Measurements from ENCODE around the gene LMAN1L.

Gene LMAN1L

GRCh38 chr15:74790080-74790916, 22.3 kb upstream of the LMAN1L start:
- H3K9me3 ChIP-seq (ENCODE audit: control insufficient read depth, insufficient read depth, low read length): no peaks in the 10 kb centered on the region
- no peak overlapping the region for H3K4me3 ChIP-seq (ENCODE audit: low read depth, low read length)
- H3K9ac ChIP-seq (ENCODE audit: low read depth, low read length): no peak overlapping the region
- H3K27ac ChIP-seq (ENCODE audit: low read depth, low read length): no peak overlapping the region
- H3K4me1 ChIP-seq (ENCODE audit: control insufficient read depth, insufficient read depth, low read length): peaks cover 24% of the 10 kb centered on the region
- H3K27me3 ChIP-seq (ENCODE audit: control insufficient read depth, insufficient read depth, low read length): no peaks in the 10 kb centered on the region
- no peaks in the 10 kb centered on the region for H3K36me3 ChIP-seq (ENCODE audit: control insufficient read depth, insufficient read depth, low read length)

GRCh38 chr15:74791007-74791406, 21.6 kb upstream of the LMAN1L start:
- no peak overlapping the region for H3K4me3 ChIP-seq (ENCODE audit: low read depth, low read length)
- no peak overlapping the region for H3K9ac ChIP-seq (ENCODE audit: low read depth, low read length)
- H3K27me3 ChIP-seq (ENCODE audit: control insufficient read depth, insufficient read depth, low read length): no peaks in the 10 kb centered on the region
- no peaks in the 10 kb centered on the region for H3K36me3 ChIP-seq (ENCODE audit: control insufficient read depth, insufficient read depth, low read length)
- H3K9me3 ChIP-seq (ENCODE audit: control insufficient read depth, insufficient read depth, low read length): no peaks in the 10 kb centered on the region
- H3K4me1 ChIP-seq (ENCODE audit: control insufficient read depth, insufficient read depth, low read length): peaks cover 24% of the 10 kb centered on the region
- H3K27ac ChIP-seq (ENCODE audit: low read depth, low read length): no peak overlapping the region

GRCh38 chr15:74791667-74792066, 21.0 kb upstream of the LMAN1L start:
- Histone ChIP-seq H3K27me3 (ENCODE audit: control insufficient read depth, insufficient read depth, low read length) (no peaks in the 10 kb centered on the region), H3K4me1 (ENCODE audit: control insufficient read depth, insufficient read depth, low read length) (peaks cover 24% of the 10 kb centered on the region), H3K27ac (ENCODE audit: low read depth, low read length) (no peak overlapping the region), H3K36me3 (ENCODE audit: control insufficient read depth, insufficient read depth, low read length) (no peaks in the 10 kb centered on the region), H3K9me3 (ENCODE audit: control insufficient read depth, insufficient read depth, low read length) (no peaks in the 10 kb centered on the region), H3K9ac (ENCODE audit: low read depth, low read length) (no peak overlapping the region), H3K4me3 (ENCODE audit: low read depth, low read length) (no peak overlapping the region)

GRCh38 chr15:74792227-74793016, 20.2 kb upstream of the LMAN1L start:
- H3K27me3 ChIP-seq (ENCODE audit: control insufficient read depth, insufficient read depth, low read length): no peaks in the 10 kb centered on the region
- peaks cover 24% of the 10 kb centered on the region for H3K4me1 ChIP-seq (ENCODE audit: control insufficient read depth, insufficient read depth, low read length)
- H3K36me3 ChIP-seq (ENCODE audit: control insufficient read depth, insufficient read depth, low read length): no peaks in the 10 kb centered on the region
- no peaks in the 10 kb centered on the region for H3K9me3 ChIP-seq (ENCODE audit: control insufficient read depth, insufficient read depth, low read length)
- no peak overlapping the region for H3K4me3 ChIP-seq (ENCODE audit: low read depth, low read length)
- no peak overlapping the region for H3K27ac ChIP-seq (ENCODE audit: low read depth, low read length)
- no peak overlapping the region for H3K9ac ChIP-seq (ENCODE audit: low read depth, low read length)

- H3K36me3 ChIP-seq (ENCODE audit: control insufficient read depth, insufficient read depth, low read length): no peaks in the 10 kb centered on the region
Measured at GRCh38 chr15:74793135-74794028, 19.3 kb upstream of the LMAN1L start.

GRCh38 chr15:74794248-74794969, 18.2 kb upstream of the LMAN1L start:
- H3K27ac ChIP-seq (ENCODE audit: low read depth, low read length): no peak overlapping the region
- peaks cover 7% of the 10 kb centered on the region for H3K4me1 ChIP-seq (ENCODE audit: control insufficient read depth, insufficient read depth, low read length)
- H3K27me3 ChIP-seq (ENCODE audit: control insufficient read depth, insufficient read depth, low read length): no peaks in the 10 kb centered on the region
- no peaks in the 10 kb centered on the region for H3K9me3 ChIP-seq (ENCODE audit: control insufficient read depth, insufficient read depth, low read length)
- no peak overlapping the region for H3K4me3 ChIP-seq (ENCODE audit: low read depth, low read length)
- peaks cover 4% of the 10 kb centered on the region; the same call in 1 of the 2 replicates for H3K36me3 ChIP-seq (ENCODE audit: control insufficient read depth, insufficient read depth, low read length)
- H3K9ac ChIP-seq (ENCODE audit: low read depth, low read length): no peak overlapping the region

More at GRCh38 chr15:74793135-74794028, 19.3 kb upstream of the LMAN1L start:
- Histone ChIP-seq H3K27me3 (ENCODE audit: control insufficient read depth, insufficient read depth, low read length) (no peaks in the 10 kb centered on the region), H3K4me3 (ENCODE audit: low read depth, low read length) (no peak overlapping the region), H3K9me3 (ENCODE audit: control insufficient read depth, insufficient read depth, low read length) (no peaks in the 10 kb centered on the region), H3K9ac (ENCODE audit: low read depth, low read length) (no peak overlapping the region), H3K27ac (ENCODE audit: low read depth, low read length) (no peak overlapping the region), H3K4me1 (ENCODE audit: control insufficient read depth, insufficient read depth, low read length) (peaks cover 18% of the 10 kb centered on the region)

- Histone ChIP-seq H3K9ac (ENCODE audit: low read depth, low read length) (no peak overlapping the region), H3K27me3 (ENCODE audit: control insufficient read depth, insufficient read depth, low read length) (no peaks in the 10 kb centered on the region), H3K4me3 (ENCODE audit: low read depth, low read length) (no peak overlapping the region), H3K9me3 (ENCODE audit: control insufficient read depth, insufficient read depth, low read length) (no peaks in the 10 kb centered on the region), H3K4me1 (ENCODE audit: control insufficient read depth, insufficient read depth, low read length) (peaks cover 4% of the 10 kb centered on the region; the same call in 1 of the 2 replicates), H3K27ac (ENCODE audit: low read depth, low read length) (no peak overlapping the region), H3K36me3 (ENCODE audit: control insufficient read depth, insufficient read depth, low read length) (peaks cover 5% of the 10 kb centered on the region; the same call in 1 of the 2 replicates)
Measured at GRCh38 chr15:74794970-74795349, 17.7 kb upstream of the LMAN1L start.

GRCh38 chr15:74795966-74796625, 16.5 kb upstream of the LMAN1L start:
- H3K9me3 ChIP-seq (ENCODE audit: control insufficient read depth, insufficient read depth, low read length): no peaks in the 10 kb centered on the region
- no peak overlapping the region for H3K27ac ChIP-seq (ENCODE audit: low read depth, low read length)
- no peaks in the 10 kb centered on the region for H3K27me3 ChIP-seq (ENCODE audit: control insufficient read depth, insufficient read depth, low read length)
- H3K4me1 ChIP-seq (ENCODE audit: control insufficient read depth, insufficient read depth, low read length): peaks cover 4% of the 10 kb centered on the region; the same call in 1 of the 2 replicates
- no peak overlapping the region for H3K4me3 ChIP-seq (ENCODE audit: low read depth, low read length)
- peaks cover 9% of the 10 kb centered on the region; the same call in 1 of the 2 replicates for H3K36me3 ChIP-seq (ENCODE audit: control insufficient read depth, insufficient read depth, low read length)
- no peak overlapping the region for H3K9ac ChIP-seq (ENCODE audit: low read depth, low read length)

GRCh38 chr15:74798388-74799254, 14.0 kb upstream of the LMAN1L start:
- no peaks in the 10 kb centered on the region for H3K9me3 ChIP-seq (ENCODE audit: control insufficient read depth, insufficient read depth, low read length)
- 0 out of 2 replicates have a peak, but pooled peaks cover under 1% of the 10 kb centered on the region for H3K4me1 ChIP-seq (ENCODE audit: control insufficient read depth, insufficient read depth, low read length)
- no peaks in the 10 kb centered on the region for H3K27me3 ChIP-seq (ENCODE audit: control insufficient read depth, insufficient read depth, low read length)
- no peak overlapping the region for H3K4me3 ChIP-seq (ENCODE audit: low read depth, low read length)
- no peak overlapping the region for H3K27ac ChIP-seq (ENCODE audit: low read depth, low read length)
- peaks cover 32% of the 10 kb centered on the region for H3K36me3 ChIP-seq (ENCODE audit: control insufficient read depth, insufficient read depth, low read length)
- H3K9ac ChIP-seq (ENCODE audit: low read depth, low read length): no peak overlapping the region
